ENCODE data around the gene MRTFB.

GRCh38 chr16:14280541-14280940 lies 209.4 kb downstream of the MRTFB start:
- TF ChIP-seq, protein P1, sequence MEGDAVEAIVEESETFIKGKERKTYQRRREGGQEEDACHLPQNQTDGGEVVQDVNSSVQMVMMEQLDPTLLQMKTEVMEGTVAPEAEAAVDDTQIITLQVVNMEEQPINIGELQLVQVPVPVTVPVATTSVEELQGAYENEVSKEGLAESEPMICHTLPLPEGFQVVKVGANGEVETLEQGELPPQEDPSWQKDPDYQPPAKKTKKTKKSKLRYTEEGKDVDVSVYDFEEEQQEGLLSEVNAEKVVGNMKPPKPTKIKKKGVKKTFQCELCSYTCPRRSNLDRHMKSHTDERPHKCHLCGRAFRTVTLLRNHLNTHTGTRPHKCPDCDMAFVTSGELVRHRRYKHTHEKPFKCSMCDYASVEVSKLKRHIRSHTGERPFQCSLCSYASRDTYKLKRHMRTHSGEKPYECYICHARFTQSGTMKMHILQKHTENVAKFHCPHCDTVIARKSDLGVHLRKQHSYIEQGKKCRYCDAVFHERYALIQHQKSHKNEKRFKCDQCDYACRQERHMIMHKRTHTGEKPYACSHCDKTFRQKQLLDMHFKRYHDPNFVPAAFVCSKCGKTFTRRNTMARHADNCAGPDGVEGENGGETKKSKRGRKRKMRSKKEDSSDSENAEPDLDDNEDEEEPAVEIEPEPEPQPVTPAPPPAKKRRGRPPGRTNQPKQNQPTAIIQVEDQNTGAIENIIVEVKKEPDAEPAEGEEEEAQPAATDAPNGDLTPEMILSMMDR (IDR thresholded peaks at IDR 0.05), result no peak
- TF ChIP-seq POLR2A (IDR thresholded peaks at IDR 0.05) (no peak), POLR2AphosphoS5 (IDR thresholded peaks at IDR 0.05) (no peak)

Data from suprapubic skin (tissue), 4 donors.